ENCODE results near the gene RNF26. TPM values are rescaled to one million over a fixed set of nuclear protein-coding genes. Genes with fewer than 3 reads are reported as not detected.
A peak's percentile ranks its signal among the peaks of the same experiment; 100 is the strongest.

Gene RNF26
- total RNA-seq, 4 donors from 2014 or later = 6.7 to 16.8 (median 13.1) TPM

DNA sequence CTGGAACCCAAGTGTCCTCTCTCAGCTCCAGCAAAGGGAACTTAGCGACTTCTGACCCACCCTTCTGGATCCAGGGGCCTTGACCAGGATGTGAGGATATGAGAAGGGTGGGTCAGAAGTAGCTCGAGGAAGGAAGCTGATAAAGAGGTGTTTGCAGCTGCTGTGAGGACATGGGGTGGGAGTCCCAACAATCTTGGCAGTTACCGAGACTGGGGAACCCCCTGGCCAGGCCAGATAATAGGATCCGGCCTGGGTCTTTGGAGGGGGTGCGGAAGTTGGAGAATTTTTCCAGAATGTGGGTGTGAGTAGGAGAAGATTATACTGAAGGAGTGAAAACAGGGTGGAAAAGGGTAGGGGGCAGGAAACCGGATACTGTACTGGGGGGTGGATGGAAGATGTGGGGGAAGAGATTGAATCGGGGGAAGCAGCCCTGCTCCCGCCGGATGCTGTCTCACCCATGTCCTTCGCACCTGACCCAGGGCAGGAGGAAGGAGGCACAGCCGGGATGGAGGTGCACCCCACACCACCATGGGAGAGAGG, 14.6 kb upstream of the RNF26 start:
- intact Hi-C loops (cut with DNase I; ENCODE audit: low total_unique reads) = loop anchor here (5.0 to 10.0 kb wide), 2 partner anchors 115 to 357 kb away; partner anchors contain the start of gene CBL
- H3K4me3 ChIP-seq (ENCODE audit: low read depth, poor library complexity, severe bottlenecking) = no peak overlapping the region
- 68 to 74% methylated on average over 11 of the region's 11 CpGs for WGBS, 2 donors
- TF ChIP-seq POLR2A (IDR thresholded peaks at IDR 0.05) = no peak
- TF ChIP-seq, protein P1, sequence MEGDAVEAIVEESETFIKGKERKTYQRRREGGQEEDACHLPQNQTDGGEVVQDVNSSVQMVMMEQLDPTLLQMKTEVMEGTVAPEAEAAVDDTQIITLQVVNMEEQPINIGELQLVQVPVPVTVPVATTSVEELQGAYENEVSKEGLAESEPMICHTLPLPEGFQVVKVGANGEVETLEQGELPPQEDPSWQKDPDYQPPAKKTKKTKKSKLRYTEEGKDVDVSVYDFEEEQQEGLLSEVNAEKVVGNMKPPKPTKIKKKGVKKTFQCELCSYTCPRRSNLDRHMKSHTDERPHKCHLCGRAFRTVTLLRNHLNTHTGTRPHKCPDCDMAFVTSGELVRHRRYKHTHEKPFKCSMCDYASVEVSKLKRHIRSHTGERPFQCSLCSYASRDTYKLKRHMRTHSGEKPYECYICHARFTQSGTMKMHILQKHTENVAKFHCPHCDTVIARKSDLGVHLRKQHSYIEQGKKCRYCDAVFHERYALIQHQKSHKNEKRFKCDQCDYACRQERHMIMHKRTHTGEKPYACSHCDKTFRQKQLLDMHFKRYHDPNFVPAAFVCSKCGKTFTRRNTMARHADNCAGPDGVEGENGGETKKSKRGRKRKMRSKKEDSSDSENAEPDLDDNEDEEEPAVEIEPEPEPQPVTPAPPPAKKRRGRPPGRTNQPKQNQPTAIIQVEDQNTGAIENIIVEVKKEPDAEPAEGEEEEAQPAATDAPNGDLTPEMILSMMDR (IDR thresholded peaks at IDR 0.05) = no peak
- peak in 1 of 2 donors; percentile 72 for DNase-seq (ENCODE audit: low spot score in 2 of 2)

DNA sequence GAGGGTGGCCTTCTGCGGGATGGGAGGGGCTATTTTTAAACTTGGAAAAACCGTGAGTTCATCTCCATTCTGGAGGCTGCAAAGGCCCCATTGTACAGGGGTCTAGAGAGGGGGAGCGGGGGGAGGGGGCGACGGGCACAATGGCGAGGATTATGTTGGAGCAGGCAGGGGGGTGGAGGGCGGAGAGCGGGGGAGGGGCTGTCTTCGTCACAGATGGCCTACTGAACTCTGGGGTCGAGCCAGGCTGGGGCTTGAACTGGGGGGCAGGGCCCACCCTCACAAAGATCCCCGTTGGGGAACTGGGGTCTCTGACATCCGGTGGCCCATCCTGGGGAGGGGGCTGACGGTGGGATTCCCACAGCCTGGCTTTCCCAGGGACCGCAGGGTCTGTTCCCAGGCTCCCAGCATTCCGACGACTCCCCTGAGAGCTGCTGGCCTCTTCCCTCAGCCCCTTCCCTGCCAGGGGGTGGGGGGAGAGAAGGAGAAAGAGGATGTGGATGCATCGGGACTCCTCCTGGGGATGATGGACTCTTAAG, 14.0 kb upstream of the RNF26 start:
- DNase-seq (ENCODE audit: low spot score in 2 of 2) = peak in 1 of 2 donors; percentile 86
- intact Hi-C loops (cut with DNase I; ENCODE audit: low total_unique reads) = loop anchor here (5.0 to 10.0 kb wide), 2 partner anchors 116 to 358 kb away; partner anchors contain the start of gene CBL
- TF ChIP-seq POLR2A (IDR thresholded peaks at IDR 0.05) = no peak
- TF ChIP-seq, protein P1 (IDR thresholded peaks at IDR 0.05) = no peak
- 40 to 57% methylated on average over 17 of the region's 17 CpGs for WGBS, 2 donors
- peak overlapping the region; percentile 7 for H3K4me3 ChIP-seq (ENCODE audit: low read depth, poor library complexity, severe bottlenecking)

DNA sequence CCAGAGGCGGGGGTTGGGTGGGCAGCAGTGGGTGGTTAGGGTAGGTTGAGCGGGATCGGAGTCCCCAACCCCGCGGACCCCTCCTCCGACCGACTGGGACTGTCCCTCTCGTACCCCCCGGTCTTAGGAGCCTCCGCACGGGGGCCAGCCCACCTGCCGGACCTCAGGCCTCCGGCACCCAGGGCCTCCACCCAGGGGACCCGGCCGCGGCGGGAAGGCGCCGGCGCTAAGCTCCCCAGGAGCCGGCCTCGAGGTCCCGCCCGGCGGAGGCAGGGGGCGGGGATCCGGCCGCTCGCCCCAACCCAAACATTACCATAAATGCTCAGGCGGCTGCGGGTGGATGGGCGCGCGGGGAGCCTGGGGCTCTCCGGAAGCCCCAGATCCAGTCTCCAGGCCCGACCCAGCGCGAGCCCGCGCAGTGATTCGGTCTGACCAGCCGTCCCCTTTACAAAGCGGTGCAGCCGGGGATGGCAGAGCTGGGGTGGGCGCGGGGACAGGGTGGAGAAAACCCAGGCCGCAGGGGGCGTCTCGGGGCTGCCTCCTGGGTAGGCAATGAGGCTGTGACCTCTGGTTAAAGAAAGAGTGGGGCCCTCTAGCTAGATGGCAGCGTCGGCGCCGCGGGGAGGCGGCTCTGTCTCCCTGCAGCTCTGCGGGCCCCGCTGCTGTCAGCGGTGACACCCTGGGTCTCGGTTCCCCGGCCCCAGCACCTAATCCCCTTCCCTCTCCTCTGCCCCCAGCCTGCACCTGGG, 13.4 kb upstream of the RNF26 start:
- intact Hi-C loops (cut with DNase I; ENCODE audit: low total_unique reads) = loop anchor here (5.0 to 10.0 kb wide), 2 partner anchors 116 to 359 kb away; partner anchors contain the start of gene CBL
- WGBS, 2 donors = 5 to 6% methylated on average over 25 to 47 of the region's 60 CpGs
- peak overlapping the region; percentile 7 for H3K4me3 ChIP-seq (ENCODE audit: low read depth, poor library complexity, severe bottlenecking)
- DNase-seq (ENCODE audit: low spot score in 2 of 2) = peak in 1 of 2 donors; percentile 89
- no peak for TF ChIP-seq POLR2A (IDR thresholded peaks at IDR 0.05)
- TF ChIP-seq, protein P1 (IDR thresholded peaks at IDR 0.05) = no peak

DNA sequence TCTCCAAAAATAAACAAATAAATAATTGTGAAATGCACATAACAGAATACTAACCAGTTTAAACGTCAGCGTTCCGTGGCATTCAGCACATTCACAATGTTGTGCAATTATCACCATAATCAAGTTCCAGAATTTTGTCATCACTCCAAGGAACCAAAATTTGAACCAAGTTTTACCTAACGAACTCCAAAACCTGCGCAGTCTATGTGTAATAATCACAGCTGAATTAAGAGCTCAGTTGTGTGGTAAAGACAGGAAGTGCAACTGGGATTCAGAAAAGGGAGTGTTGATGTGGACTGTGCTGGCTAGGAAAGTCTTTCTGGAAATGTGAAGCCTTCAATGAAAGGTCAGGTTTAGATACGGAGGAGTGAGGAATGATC, 12.0 kb upstream of the RNF26 start:
- intact Hi-C loops (cut with DNase I; ENCODE audit: low total_unique reads) = loop anchor here (5.0 to 10.0 kb wide), 2 partner anchors 118 to 360 kb away; partner anchors contain the start of gene CBL
- TF ChIP-seq, protein P1 (IDR thresholded peaks at IDR 0.05) = no peak
- no peak for TF ChIP-seq POLR2A (IDR thresholded peaks at IDR 0.05)
- H3K4me3 ChIP-seq (ENCODE audit: low read depth, poor library complexity, severe bottlenecking) = no peak overlapping the region
- 59% methylated on average over 6 of the region's 6 CpGs for WGBS, 2 donors
- no peak for DNase-seq (ENCODE audit: low spot score in 2 of 2)

DNA sequence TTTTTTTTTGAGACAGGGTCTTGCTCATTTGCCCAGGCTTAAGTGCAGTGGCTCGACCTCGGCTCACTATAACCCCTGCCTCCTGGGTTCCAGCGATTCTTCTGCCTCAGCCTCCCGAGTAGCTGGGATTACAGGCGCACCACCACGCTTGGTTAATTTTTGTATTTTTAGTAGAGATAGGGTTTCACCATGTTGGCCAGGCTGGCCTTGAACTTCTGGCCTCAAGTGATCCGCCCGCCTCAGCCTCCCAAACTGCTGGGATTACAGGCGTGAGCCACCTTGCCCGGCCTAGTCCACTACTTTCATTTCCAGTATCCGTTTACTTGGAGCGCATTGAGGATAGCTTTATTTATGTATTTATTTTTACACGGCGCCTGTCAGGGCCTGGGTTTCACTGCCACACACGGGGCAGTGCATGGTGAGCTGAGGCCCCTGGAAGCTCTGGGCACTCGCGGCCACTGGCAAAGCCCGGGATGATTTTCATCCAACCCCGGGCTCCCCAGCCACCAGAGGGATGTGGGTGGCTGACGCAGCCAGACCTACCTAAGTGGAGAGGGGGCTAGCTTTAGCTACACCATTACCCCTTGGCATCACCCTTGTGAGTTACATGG, 11.3 kb upstream of the RNF26 start:
- no peak overlapping the region for H3K4me3 ChIP-seq (ENCODE audit: low read depth, poor library complexity, severe bottlenecking)
- WGBS, 2 donors = 89 to 91% methylated on average over 20 of the region's 20 CpGs
- DNase-seq (ENCODE audit: low spot score in 2 of 2) = peak in 1 of 2 donors; percentile 75
- intact Hi-C loops (cut with DNase I; ENCODE audit: low total_unique reads) = loop anchor here (5.0 to 10.0 kb wide), 2 partner anchors 118 to 361 kb away; partner anchors contain the start of gene CBL
- no peak for TF ChIP-seq POLR2A (IDR thresholded peaks at IDR 0.05)
- TF ChIP-seq, protein P1 (IDR thresholded peaks at IDR 0.05) = no peak

All from lower leg skin (tissue), 4 donors.